ENCODE results near the gene MRPL23.

Gene MRPL23

GRCh38 chr11:1920909-1921573, 26.1 kb upstream of the MRPL23 start:
- DNase-seq (ENCODE audit: insufficient read length, low spot score), result no peak

GRCh38 chr11:1921574-1922141, 25.5 kb upstream of the MRPL23 start:
- DNase-seq (ENCODE audit: insufficient read length, low spot score) (no peak), FAIRE-seq (no peak)

More at GRCh38 chr11:1920909-1921573, 26.1 kb upstream of the MRPL23 start:
- no peak for FAIRE-seq

DNA sequence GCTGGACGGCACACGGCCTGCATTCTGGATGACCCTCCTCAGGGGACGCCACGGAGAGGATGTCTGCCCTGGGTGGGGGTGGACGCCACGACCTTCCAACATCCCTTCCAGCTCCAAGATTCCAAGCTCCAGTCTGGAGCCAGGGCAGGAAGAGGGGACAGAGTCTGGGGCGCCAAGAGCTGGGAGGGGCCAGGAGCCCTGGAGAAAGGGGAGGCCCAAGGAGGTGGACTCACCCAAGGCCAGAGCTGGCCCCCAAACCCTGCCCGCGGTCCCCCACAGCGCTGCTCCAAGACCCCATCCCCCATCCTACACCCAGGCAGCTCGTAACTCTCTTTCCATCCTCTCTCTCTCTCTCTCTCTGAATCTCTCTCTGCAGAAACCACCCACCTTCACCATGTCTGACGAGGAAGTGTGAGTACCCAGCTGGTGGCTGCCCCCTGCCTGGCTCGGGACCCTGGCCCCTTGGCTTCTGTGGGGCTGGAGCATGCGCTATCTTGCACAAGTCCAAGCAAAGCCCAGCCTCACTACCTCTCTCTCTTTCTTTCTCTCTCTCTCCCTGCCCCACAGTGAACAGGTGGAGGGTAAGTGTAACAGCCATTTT, 24.6 kb upstream of the MRPL23 start:
- no peak for DNase-seq (ENCODE audit: insufficient read length, low spot score)
- FAIRE-seq, result no peak

DNA sequence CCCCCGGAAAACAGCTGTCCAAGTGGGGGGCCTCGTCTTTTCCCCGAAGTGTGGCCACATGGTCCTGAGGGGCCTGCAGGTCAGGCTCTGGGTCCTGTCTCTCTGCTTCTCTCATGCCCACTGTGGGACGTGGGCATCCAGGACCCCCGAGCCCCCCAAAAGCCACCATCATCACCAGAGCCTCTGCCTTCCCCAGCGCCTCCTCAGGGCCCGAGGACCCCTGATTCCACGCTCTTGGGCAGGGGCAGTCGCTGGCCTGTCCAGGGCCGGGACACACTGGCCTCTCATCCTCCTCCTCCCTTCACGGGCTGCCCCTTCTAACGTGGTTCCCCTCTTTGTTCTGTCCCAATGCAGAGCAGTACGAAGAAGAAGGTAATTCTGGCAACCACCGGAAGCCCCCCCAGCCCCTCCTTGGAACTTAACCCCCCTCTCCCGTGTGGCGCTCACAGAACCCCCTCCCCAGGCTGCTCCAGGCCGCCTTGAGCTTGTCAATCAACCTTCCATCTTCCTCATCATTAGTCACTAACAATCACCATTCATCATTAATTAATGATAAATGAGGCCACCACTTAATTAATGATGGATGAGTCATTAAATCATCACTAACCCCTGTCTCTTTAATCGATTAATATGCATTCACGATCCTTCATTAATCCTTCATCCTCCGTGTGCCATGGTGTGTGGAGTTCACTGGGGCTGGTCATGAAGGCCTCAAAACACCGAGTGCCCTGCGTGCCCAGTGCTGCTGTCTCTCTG, 23.8 kb upstream of the MRPL23 start:
- FAIRE-seq, result no peak
- no peak for DNase-seq (ENCODE audit: insufficient read length, low spot score)

GRCh38 chr11:1924181-1924580, 23.0 kb upstream of the MRPL23 start:
- FAIRE-seq, result no peak
- no peak for DNase-seq (ENCODE audit: insufficient read length, low spot score)

GRCh38 chr11:1924646-1925372, 22.3 kb upstream of the MRPL23 start:
- DNase-seq (ENCODE audit: insufficient read length, low spot score), result no peak
- no peak for FAIRE-seq

DNA sequence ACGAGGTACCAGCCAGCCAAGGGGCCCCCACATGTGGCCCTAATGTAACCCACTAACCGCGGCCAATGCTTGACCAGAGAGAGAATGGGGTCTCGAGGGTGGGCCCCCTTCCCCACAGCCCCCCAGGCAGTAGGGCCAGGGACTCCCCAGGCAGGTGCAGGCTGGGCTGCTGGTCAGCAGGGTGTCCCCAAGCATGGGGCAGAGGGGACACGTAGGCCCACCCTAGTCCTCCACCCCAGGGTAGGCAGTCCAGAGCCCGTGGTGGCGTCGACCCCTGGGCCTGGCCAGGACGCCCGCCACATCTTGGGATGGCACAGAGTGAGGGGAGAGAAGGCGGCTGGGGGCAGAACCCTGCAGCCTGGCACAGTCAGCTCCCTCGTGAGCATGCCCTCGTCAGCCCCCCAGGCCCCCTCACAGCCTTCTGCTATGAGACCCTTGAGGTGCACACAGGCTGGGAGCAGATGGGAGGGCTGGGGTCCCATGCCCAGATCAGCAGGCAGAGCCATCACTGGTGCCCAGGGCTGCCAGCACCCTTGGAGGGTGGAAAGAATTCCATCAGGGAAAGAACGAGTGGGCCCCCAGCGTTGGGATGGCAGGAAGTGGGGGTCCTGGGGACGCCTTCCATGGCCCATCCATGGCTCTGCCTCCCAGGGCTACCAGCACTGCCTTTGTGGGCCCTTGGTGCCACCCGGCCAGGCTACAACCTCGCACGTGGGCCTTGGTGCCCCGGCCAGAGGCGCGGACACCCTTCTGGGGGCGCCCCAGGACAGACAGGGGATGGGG, 21.6 kb upstream of the MRPL23 start:
- FAIRE-seq, result no peak
- no peak for DNase-seq (ENCODE audit: insufficient read length, low spot score)

GRCh38 chr11:1926156-1927025, 20.7 kb upstream of the MRPL23 start:
- FAIRE-seq (no peak), DNase-seq (ENCODE audit: insufficient read length, low spot score) (no peak)

DNA sequence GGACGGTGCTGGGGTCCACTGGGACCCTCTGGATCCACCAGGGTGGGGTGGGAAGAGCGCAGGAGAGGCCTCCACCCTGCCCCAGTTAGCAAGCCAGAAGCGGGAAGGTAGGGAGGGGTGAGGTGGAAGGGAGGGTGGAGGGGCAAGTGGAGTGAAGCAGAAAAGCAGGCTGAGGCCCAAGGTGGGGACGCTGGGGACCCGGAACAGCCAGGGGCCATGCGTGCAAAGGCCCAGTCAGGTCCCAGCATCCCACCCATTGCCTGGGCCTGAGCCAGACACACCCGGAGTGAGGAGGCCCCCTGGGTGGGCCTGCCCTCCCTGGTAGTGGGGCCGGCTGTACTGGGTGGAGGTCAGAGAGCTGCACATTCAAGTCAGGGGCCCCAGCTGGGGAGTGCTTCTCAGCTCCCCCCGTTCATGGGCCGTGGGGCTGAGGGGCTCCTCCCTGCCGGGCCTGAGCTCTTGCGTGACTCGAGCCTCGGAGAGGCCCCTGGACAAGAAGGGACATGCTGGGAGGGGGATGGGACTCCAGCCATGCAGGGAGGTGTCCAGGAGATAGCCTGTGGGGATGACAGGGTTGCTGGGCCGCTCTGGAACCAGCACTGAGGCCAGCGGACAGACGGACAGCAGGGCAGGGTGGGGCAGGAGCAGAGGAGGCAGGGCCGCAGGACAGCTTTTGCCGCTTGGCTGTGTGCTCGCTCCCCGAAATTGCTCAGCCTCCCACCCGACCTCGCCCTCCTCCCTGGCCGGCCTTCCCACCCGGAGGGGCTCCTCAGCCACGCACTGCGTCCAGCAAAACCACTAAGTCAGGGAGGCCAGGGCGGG, 19.9 kb upstream of the MRPL23 start:
- FAIRE-seq (no peak), DNase-seq (ENCODE audit: insufficient read length, low spot score) (no peak)

DNA sequence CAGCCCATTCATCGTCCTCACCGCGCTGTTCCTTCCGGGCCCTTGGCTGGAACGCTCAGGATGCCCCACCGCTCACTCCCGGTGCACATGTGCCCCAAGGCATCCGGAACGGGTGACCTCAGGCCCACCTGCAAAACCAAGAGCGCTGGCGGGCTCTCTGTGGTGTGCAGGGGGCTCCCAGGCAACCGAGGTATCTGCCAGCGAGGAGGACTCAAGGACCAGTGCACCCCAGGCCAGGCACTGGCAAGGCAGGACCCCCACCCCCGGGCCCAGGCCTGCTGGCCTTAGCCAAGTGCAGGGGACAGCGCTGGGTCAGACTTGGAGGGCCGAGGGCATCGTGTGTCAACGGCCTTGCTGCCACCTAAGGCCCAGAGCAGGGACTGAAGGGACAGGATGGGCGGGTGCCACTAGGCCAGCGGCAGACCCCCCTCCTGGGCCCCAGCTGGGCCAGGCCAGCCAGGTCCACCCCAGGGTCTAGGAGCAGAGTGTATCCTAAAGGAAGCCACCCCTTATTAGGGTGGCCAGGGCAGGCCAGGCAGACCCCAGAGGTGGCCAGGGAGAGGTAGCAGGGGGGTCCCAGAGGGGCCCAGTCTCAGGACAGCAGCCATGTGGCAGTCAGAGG, 19.2 kb upstream of the MRPL23 start:
- FAIRE-seq, result no peak
- no peak for DNase-seq (ENCODE audit: insufficient read length, low spot score)

- FAIRE-seq, result no peak
- DNase-seq (ENCODE audit: insufficient read length, low spot score), result no peak
Observed at GRCh38 chr11:1928470-1928890, 18.7 kb upstream of the MRPL23 start.

DNA sequence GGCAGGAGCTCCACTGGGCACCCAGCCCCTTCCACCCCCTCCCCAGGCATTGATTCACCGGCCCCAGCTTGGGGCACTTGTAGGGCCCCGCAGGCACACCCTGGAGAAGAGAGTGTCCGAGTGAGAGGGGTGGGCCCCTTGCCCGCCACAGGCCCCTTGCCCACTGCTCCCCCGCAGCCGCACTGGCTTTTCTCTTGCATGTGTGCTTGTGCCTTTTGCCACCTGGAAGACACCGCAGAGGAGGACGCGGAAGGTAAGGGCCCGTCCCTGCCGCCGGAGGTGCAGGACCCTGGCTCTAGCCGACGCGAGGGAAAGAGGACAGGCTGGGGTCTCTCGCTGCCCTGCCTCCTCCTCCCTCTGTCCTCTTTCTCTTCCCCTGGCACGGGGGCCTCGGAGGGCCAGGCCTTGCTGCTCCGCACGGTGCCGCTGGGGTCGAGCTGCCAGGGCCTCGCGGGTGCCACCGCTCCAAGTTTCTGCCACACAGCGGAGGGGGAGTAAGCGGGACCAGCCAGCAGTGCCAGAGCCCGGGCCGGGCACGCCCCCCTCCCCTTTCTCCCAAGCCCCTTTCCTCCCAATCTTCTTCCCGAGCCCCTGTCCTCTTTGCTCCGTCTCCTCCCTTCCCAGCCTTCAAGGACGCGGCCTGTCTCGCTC, 18.1 kb upstream of the MRPL23 start:
- FAIRE-seq, result no peak

GRCh38 chr11:1929621-1930461, 17.3 kb upstream of the MRPL23 start:
- DNase-seq (ENCODE audit: insufficient read length, low spot score) (no peak), FAIRE-seq (no peak)

More for the DNA sequence above, 18.1 kb upstream of the MRPL23 start:
- no peak for DNase-seq (ENCODE audit: insufficient read length, low spot score)

DNA sequence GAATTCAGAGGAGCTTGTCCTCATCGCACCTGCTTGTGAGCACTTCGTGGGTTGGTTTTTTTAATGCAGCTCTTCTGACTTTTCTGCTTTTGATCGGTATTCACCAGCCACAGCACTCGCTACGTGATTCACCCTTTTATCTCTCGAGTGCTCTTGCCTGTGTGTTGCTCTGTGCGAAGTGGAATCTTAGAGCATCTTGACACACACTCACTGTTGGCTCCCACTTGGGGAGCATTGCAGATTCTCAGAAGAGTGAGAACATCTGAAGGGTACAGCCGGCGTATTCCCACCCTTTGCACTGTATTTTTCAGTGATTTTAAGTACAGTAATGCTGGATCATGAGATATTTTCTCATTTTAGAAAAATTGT, 16.7 kb upstream of the MRPL23 start:
- DNase-seq (ENCODE audit: insufficient read length, low spot score) (no peak), FAIRE-seq (no peak)

GRCh38 chr11:1931341-1932104, 15.6 kb upstream of the MRPL23 start:
- FAIRE-seq, result no peak
- DNase-seq (ENCODE audit: insufficient read length, low spot score), result no peak

DNA sequence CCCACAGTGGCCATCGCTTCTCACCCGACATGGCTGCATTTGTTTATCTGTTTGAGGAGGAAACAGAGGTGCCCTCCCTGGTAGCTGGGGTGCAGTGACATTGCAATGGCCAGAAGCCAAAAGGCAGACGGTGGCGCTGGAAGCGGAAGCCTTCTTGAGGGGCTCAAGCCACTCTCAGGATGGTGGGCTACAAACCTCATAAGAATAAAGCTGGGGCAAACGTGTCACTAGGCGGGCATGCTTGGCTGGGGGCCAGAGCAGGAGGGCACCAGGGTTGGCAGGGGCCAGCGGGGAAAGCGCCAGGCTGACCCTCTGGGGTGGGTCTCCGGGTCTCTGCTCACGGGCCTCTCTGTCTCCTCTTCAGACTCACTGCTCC, 15.0 kb upstream of the MRPL23 start:
- FAIRE-seq (no peak), DNase-seq (ENCODE audit: insufficient read length, low spot score) (no peak)

Data from HTR-8/SVneo (cell line).